ENCODE results near the gene NDUFS6. TPM values are rescaled to one million over a fixed set of nuclear protein-coding genes. Genes with fewer than 3 reads are reported as not detected.

The NDUFS6 gene
- total RNA-seq, 1 experiment from 2014 or later, result 104 TPM

- TF ChIP-seq EZH2 (IDR thresholded peaks at IDR 0.05; ENCODE audit: low read length, unreplicated experiment) (no peak), EZH2phosphoT487 (IDR thresholded peaks at IDR 0.05; ENCODE audit: borderline replicate concordance, low read length) (no peak)
- TF ChIP-seq, protein P1, sequence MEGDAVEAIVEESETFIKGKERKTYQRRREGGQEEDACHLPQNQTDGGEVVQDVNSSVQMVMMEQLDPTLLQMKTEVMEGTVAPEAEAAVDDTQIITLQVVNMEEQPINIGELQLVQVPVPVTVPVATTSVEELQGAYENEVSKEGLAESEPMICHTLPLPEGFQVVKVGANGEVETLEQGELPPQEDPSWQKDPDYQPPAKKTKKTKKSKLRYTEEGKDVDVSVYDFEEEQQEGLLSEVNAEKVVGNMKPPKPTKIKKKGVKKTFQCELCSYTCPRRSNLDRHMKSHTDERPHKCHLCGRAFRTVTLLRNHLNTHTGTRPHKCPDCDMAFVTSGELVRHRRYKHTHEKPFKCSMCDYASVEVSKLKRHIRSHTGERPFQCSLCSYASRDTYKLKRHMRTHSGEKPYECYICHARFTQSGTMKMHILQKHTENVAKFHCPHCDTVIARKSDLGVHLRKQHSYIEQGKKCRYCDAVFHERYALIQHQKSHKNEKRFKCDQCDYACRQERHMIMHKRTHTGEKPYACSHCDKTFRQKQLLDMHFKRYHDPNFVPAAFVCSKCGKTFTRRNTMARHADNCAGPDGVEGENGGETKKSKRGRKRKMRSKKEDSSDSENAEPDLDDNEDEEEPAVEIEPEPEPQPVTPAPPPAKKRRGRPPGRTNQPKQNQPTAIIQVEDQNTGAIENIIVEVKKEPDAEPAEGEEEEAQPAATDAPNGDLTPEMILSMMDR (conservative IDR thresholded peaks at IDR 0.05; ENCODE audit: low read depth, low read length), result no peak
- no peak for DNase-seq
- Histone ChIP-seq H3K27ac (ENCODE audit: low read length) (no peak overlapping the region), H3K4me1 (ENCODE audit: insufficient read depth, low read length) (no peaks in the 10 kb centered on the region), H3K79me2 (ENCODE audit: low read length) (no peaks in the 10 kb centered on the region), H3K9me2 (replicated peaks; ENCODE audit: low read length) (no peaks in the 10 kb centered on the region), H3K36me3 (ENCODE audit: low read depth, low read length) (no peaks in the 10 kb centered on the region), H3F3A (ENCODE audit: low read length, unreplicated experiment) (no peaks in the 10 kb centered on the region), H2AFZ (ENCODE audit: low read length) (no peak overlapping the region), H3K9ac (ENCODE audit: low read length) (no peak overlapping the region), H4K20me1 (ENCODE audit: low read length) (no peaks in the 10 kb centered on the region), H3K4me2 (ENCODE audit: low read length) (no peak overlapping the region), H3K9me3 (ENCODE audit: low read length) (no peaks in the 10 kb centered on the region), H3K27me3 (ENCODE audit: low read length) (peaks cover 40% of the 10 kb centered on the region), H3K4me3 (ENCODE audit: low read length) (no peak overlapping the region)
- intact Hi-C loops (cut with micrococcal nuclease), result loop anchor here (10.0 kb wide), 1 partner anchor 389 kb away; no protein-coding TSS in a partner anchor
- ChIA-PET POLR2A (ENCODE audit: unreplicated experiment) (no interaction called here), CTCF (no interaction called here)
- no TSS peak for BruUV-seq (replicated peaks)
- no peak for ATAC-seq
These were observed 35.9 kb upstream of the NDUFS6 start for GRCh38 chr5:1765141-1765879.

GRCh38 chr5:1765880-1766235 is 35.3 kb upstream of the NDUFS6 start:
- Histone ChIP-seq H3F3A (ENCODE audit: low read length, unreplicated experiment) (no peaks in the 10 kb centered on the region), H3K9me2 (replicated peaks; ENCODE audit: low read length) (no peaks in the 10 kb centered on the region), H3K27me3 (ENCODE audit: low read length) (peaks cover 34% of the 10 kb centered on the region), H3K27ac (ENCODE audit: low read length) (no peak overlapping the region), H3K4me2 (ENCODE audit: low read length) (no peak overlapping the region), H3K36me3 (ENCODE audit: low read depth, low read length) (no peaks in the 10 kb centered on the region), H3K79me2 (ENCODE audit: low read length) (no peaks in the 10 kb centered on the region), H3K9ac (ENCODE audit: low read length) (no peak overlapping the region), H2AFZ (ENCODE audit: low read length) (no peak overlapping the region), H3K9me3 (ENCODE audit: low read length) (no peaks in the 10 kb centered on the region), H4K20me1 (ENCODE audit: low read length) (no peaks in the 10 kb centered on the region), H3K4me1 (ENCODE audit: insufficient read depth, low read length) (no peaks in the 10 kb centered on the region), H3K4me3 (ENCODE audit: low read length) (no peak overlapping the region)
- intact Hi-C loops (cut with micrococcal nuclease), result loop anchor here (10.0 kb wide), 1 partner anchor 389 kb away; no protein-coding TSS in a partner anchor
- POLR2A ChIA-PET (ENCODE audit: unreplicated experiment), result no interaction called here
- CTCF ChIA-PET, result no interaction called here
- TF ChIP-seq, protein P1 (conservative IDR thresholded peaks at IDR 0.05; ENCODE audit: low read depth, low read length), result no peak
- TF ChIP-seq EZH2 (IDR thresholded peaks at IDR 0.05; ENCODE audit: low read length, unreplicated experiment), result no peak
- no peak for TF ChIP-seq EZH2phosphoT487 (IDR thresholded peaks at IDR 0.05; ENCODE audit: borderline replicate concordance, low read length)
- DNase-seq, result no peak
- ATAC-seq, result no peak
- BruUV-seq (replicated peaks), result no TSS peak

- BruUV-seq (replicated peaks), result no TSS peak
- Histone ChIP-seq H3K4me2 (ENCODE audit: low read length) (no peak overlapping the region), H3K9ac (ENCODE audit: low read length) (no peak overlapping the region), H4K20me1 (ENCODE audit: low read length) (no peaks in the 10 kb centered on the region), H3F3A (ENCODE audit: low read length, unreplicated experiment) (no peaks in the 10 kb centered on the region), H3K79me2 (ENCODE audit: low read length) (no peaks in the 10 kb centered on the region), H3K27ac (ENCODE audit: low read length) (no peak overlapping the region), H3K27me3 (ENCODE audit: low read length) (peaks cover 21% of the 10 kb centered on the region), H3K4me1 (ENCODE audit: insufficient read depth, low read length) (no peaks in the 10 kb centered on the region), H3K9me3 (ENCODE audit: low read length) (no peaks in the 10 kb centered on the region), H2AFZ (ENCODE audit: low read length) (no peak overlapping the region), H3K9me2 (replicated peaks; ENCODE audit: low read length) (no peaks in the 10 kb centered on the region), H3K4me3 (ENCODE audit: low read length) (no peak overlapping the region), H3K36me3 (ENCODE audit: low read depth, low read length) (no peaks in the 10 kb centered on the region)
- no peak for ATAC-seq
- DNase-seq, result no peak
- CTCF ChIA-PET, result no interaction called here
- POLR2A ChIA-PET (ENCODE audit: unreplicated experiment), result no interaction called here
- TF ChIP-seq EZH2phosphoT487 (IDR thresholded peaks at IDR 0.05; ENCODE audit: borderline replicate concordance, low read length), result no peak
- TF ChIP-seq, protein P1 (conservative IDR thresholded peaks at IDR 0.05; ENCODE audit: low read depth, low read length), result no peak
- no peak for TF ChIP-seq EZH2 (IDR thresholded peaks at IDR 0.05; ENCODE audit: low read length, unreplicated experiment)
- intact Hi-C loops (cut with micrococcal nuclease), result loop anchor here (10.0 kb wide), 1 partner anchor 387 kb away; no protein-coding TSS in a partner anchor
These were observed 33.5 kb upstream of the NDUFS6 start for GRCh38 chr5:1767524-1768282.
